Sigmoid colon (tissue), 4 donors: ENCODE measurements around the gene FAM13A.

Experiments used
- CTCF ChIP-seq, 4 experiments: fragments of 450-650 bp in 3 of 4; fragments of 200-600 bp in 1 of 4; IDR thresholded peaks; one replicate each; pipeline ENCODE4 v1.5.1; 2016 to 2019; ENCODE audit warnings: antibody characterized with exemption in 4 of 4, mild to moderate bottlenecking in 3 of 4, moderate library complexity in 2 of 4
- EP300 ChIP-seq, 4 donors: sonication (generic); formaldehyde crosslinking; IDR thresholded peaks; one replicate each; pipeline ENCODE4 v1.6.1; 2017; ENCODE audit warnings: antibody characterized with exemption in 4 of 4
- POLR2A ChIP-seq, 2 donors: fragments of 450-650 bp; IDR thresholded peaks; one replicate each; pipeline ENCODE4 v1.6.1; 2016; ENCODE audit warnings: antibody characterized with exemption in 2 of 2, mild to moderate bottlenecking in 2 of 2, moderate library complexity in 2 of 2
- POLR2AphosphoS5 ChIP-seq, 4 donors: sonication (generic); formaldehyde crosslinking; IDR thresholded peaks; one replicate each; pipeline ENCODE4 v1.6.1; 2017; ENCODE audit warnings: antibody characterized with exemption in 4 of 4

- TF ChIP-seq CTCF (IDR thresholded peaks at IDR 0.05) (no peak), POLR2AphosphoS5 (IDR thresholded peaks at IDR 0.05) (no peak), POLR2A (IDR thresholded peaks at IDR 0.05) (no peak), EP300 (IDR thresholded peaks at IDR 0.05) (no peak)
Observed at GRCh38 chr4:88846206-88846790, 210.7 kb downstream of the FAM13A start.
